ENCODE results near the gene CDC6.
A peak's percentile ranks its signal among the peaks of the same experiment; 100 is the strongest.

CDC6 gene

GRCh38 chr17:40287494-40288369 lies at the start of gene CDC6:
Gene CDC6 (plus strand): TSS chr17:40287879. CDS start chr17:40289421, 1,542 bp downstream.
- peak; percentile 99 for DNase-seq

GRCh38 chr17:40241252-40241834 lies 46.3 kb upstream of the CDC6 start:
- no peak for DNase-seq

GRCh38 chr17:40242774-40243173 lies 44.9 kb upstream of the CDC6 start:
- DNase-seq: no peak

GRCh38 chr17:40243761-40244160 lies 43.9 kb upstream of the CDC6 start:
- DNase-seq: no peak

- no peak for DNase-seq
Observed at GRCh38 chr17:40244255-40244654, 43.4 kb upstream of the CDC6 start.

GRCh38 chr17:40247926-40248495 lies 39.7 kb upstream of the CDC6 start:
- no peak for DNase-seq

GRCh38 chr17:40248507-40248906 lies 39.2 kb upstream of the CDC6 start:
- DNase-seq: no peak

- no peak for DNase-seq
Observed at GRCh38 chr17:40251576-40251975, 36.1 kb upstream of the CDC6 start.

GRCh38 chr17:40253565-40253964 lies 34.1 kb upstream of the CDC6 start:
- no peak for DNase-seq

GRCh38 chr17:40259505-40259904 lies 28.2 kb upstream of the CDC6 start:
- no peak for DNase-seq

- DNase-seq: no peak
Observed at GRCh38 chr17:40260528-40260927, 27.2 kb upstream of the CDC6 start.

GRCh38 chr17:40264458-40265185 lies 23.1 kb upstream of the CDC6 start:
- DNase-seq: no peak

- DNase-seq: no peak
Observed at GRCh38 chr17:40265337-40265736, 22.3 kb upstream of the CDC6 start.

GRCh38 chr17:40266882-40267281 lies 20.8 kb upstream of the CDC6 start:
- DNase-seq: no peak

GRCh38 chr17:40268141-40268712 lies 19.5 kb upstream of the CDC6 start:
- no peak for DNase-seq

GRCh38 chr17:40278414-40278813 lies 9.3 kb upstream of the CDC6 start:
- DNase-seq: no peak

GRCh38 chr17:40279402-40279801 lies 8.3 kb upstream of the CDC6 start:
- no peak for DNase-seq

GRCh38 chr17:40281663-40282062 lies 6.0 kb upstream of the CDC6 start:
- no peak for DNase-seq

- DNase-seq: no peak
Observed at GRCh38 chr17:40283662-40284061, 4.0 kb upstream of the CDC6 start.

- DNase-seq: no peak
Observed at GRCh38 chr17:40284085-40284713, 3.5 kb upstream of the CDC6 start.

- no peak for DNase-seq
Observed at GRCh38 chr17:40286473-40286872, 1.2 kb upstream of the CDC6 start.

GRCh38 chr17:40287159-40287493 lies 553 bp upstream of the CDC6 start:
- DNase-seq: no peak
